NCI-H2227 treated with DMSO at 0.1 percent for 48 hours (cell line): ENCODE results near the gene VKORC1L1.
"Not testable (repeated sequence)": the region's sequence is repeated elsewhere in the genome, so short reads cannot be mapped to it uniquely, and the experiment has no call there.

Experiments
- DNase-seq: peaks from one replicate; lab custom pipeline; 2025; lab: John Stamatoyannopoulos, UW

Gene VKORC1L1

DNA sequence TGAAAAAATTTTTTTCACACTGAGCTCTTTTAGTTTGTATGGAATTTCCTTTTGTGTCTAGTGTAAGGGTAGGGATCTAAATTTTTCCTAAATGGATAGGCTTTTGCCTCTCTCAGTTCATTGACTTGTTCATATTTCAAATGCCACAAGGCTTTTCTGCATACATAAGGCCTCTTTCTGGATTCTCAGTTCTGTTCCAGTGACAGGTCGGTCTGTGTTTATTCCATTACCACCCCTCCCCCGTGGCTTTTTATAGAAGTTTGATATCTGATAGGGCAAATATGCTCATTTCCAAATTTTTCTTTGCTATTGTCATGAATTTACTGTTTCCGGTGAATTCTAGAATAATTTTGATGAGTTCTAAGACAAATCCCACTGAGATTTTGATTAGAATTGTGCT lies 12.7 kb downstream of the VKORC1L1 start:
- DNase-seq, result not testable (repeated sequence)

DNA sequence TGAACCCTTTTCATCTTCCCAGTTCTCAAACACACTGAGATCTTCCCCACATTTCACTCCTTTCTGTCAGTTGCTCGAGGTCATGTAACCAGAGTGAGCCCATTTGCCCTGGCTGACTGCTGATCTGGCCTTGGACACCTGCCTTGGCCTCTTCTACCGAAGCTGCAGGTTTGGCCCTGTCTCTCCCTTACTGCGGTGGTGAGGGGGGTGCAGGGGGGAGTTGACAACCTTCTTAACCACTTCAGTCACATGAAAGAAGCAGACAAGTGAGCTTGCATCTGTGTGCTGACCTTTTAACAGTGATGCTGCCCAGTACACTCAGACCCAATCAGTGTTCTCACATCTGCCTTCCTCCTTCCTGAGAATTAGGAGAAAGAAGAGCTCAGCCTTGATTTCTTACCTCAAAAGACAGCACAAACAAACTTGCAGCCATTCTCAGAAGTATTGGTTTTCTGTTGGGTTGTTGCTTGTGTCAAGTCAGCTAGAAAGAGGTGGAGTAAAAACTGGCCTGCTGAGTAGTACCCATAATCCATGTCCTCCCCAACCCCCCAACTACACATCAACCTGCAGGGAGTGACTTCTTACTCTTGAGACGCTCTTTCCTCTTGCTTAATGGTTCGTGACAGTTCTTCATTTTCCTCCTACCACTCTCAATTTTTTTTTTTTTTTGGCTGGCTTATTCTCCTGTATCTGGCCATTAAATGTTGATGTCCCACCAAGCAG lies 15.7 kb downstream of the VKORC1L1 start:
- not testable (repeated sequence) for DNase-seq

DNA sequence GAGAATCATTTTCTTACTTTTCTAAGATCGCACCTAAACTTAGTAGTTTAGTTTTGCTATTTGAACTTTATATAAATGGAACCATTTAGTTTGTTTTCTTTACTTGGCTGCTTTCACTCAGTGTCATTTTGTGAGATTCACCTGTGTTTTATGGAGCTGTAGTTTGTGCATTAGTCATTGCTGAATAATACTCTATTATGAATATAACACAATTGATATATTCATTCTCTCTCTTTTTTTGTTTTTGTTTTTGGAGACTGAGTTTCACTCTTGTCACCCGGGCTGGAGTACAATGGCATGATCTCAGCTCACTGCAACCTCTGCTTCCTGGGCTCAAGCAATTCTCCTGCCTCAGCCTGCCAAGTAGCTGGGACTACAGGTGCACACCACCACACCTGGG lies 16.8 kb downstream of the VKORC1L1 start:
- not testable (repeated sequence) for DNase-seq

DNA sequence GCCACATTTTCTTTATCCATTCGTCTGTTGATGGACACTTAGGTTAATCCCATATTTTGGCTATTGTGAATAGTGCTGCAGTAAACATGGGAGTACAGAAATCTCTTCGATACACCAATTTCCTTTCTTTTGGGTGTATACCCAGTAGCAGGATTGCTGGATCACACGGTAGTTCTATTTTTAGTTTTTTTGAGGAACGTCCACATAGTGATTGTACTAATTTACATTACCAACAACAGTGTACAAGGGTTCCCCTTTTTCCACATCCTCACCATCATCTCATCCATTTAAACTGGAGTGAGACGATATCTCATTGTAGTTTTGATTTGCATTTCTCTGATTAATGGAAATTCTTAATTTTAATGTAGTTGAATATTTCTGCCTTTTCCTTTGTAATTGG lies 19.3 kb downstream of the VKORC1L1 start:
- no peak for DNase-seq

DNA sequence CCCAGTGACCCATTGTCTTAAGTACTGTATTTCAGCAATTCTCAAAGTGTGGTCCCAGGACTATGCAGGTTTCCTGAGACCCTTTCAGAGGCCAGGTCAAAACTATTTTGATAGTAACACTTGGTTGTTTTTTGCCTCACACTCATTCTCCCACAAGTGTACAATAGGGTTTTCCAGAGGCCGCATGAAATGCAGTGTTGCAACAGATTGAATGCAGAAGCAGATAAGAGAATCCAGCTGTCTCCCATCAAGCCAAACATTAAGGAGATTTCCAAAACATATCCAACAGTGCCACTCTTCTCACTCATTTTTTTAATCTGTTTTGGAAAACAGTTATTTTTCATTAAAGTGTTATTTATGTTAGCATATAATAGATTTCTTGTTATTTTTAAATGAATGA lies 20.0 kb downstream of the VKORC1L1 start:
- DNase-seq, result no peak

DNA sequence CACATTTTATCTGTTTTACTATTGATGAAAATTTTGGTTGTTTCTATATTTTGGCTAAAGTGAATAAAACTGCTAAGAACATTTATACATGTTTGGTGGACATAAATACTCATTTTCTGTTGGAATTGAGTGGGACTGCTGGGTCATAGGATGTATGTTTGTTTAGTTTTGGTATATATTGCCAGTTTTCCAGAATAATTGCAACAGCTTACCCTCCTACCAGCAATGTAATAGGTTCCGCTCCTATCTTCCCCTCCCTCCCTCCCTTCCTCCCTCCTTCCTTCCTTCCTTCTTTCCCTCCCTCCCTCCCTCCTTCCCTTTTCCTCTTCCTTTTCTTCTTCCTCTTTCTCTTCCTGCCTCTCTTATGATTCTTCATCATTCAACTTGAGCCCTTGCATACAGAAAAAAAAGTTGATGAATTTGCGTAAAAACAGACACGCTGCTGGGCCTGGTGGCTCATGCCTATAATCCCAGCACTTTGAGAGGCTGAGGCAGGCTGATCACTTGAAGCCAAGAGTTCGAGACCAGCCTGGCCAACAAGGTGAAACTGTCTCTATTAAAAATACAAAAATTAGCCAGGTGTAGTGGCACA lies 23.5 kb downstream of the VKORC1L1 start:
- DNase-seq, result no peak

DNA sequence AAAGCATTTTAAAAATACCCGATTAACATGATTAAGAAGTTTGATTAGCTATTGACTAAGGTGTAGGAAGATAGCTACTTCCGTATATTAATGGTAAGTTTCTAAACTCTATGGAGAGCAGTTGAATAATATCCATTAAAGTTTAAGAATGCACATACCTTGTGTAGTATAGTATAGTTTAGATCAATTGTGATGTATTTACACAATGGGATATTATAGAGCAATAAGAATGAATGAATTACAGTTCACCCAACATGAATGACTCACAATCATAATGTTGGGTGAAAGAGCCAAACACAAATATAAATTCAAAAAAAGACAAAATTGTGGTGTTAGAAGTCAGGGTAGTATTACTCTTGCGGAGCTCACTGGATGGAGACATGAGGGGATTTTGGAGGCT lies 24.4 kb downstream of the VKORC1L1 start:
- not testable (repeated sequence) for DNase-seq

DNA sequence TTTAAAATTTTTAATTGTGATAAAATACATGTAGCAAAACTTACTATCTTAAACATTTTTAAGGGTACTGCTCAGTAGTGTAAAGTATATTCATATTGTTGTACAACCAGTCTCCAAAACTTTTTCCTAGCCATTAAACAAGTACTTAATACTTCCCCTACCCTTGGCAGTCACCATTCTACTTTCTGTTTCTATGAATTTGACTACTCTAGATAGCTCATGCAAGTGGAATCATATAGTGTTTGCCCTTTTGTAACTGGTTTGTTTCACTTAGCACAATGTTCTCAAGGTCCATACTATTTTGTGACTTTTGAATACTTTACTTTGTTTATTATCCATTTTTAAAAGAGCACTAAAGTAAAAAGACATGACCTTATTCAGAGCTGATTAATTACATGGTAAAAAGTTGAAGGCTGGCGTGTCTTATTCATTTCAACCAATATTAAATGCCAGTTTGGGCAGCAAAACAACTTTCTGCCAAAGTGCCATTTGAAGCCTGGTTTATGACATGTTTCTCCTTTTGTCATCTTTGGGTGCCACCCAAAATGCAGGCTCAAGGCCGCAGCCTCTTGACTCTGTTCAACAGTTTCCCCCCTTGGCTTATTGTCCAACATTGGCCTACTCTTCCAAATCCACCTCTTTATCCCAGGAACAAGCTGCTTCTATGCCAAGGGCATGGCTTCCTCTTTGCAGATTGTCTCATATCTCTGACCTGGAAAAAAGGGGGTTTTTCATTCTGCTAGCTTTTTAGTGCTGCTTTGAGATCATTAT lies 26.0 kb downstream of the VKORC1L1 start:
- not testable (repeated sequence) for DNase-seq

DNA sequence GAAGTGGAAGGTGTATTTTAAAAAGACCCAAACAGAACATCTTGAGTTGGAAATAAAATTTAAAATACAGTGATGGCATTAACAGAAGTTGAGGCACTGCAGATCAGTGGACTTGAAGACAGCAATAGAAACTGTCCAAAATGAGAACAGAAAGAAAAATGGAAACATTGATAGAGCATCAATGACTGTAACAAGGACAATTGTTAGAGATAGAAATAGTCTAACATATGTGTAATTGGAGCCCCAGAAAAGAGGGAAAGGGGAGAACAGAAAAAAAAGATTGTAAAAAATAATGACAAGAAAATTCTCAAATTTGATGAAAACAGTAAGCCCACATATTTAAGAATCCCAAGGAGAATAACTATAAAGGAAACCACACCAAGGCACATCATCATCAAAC lies 29.4 kb downstream of the VKORC1L1 start:
- DNase-seq, result no peak

DNA sequence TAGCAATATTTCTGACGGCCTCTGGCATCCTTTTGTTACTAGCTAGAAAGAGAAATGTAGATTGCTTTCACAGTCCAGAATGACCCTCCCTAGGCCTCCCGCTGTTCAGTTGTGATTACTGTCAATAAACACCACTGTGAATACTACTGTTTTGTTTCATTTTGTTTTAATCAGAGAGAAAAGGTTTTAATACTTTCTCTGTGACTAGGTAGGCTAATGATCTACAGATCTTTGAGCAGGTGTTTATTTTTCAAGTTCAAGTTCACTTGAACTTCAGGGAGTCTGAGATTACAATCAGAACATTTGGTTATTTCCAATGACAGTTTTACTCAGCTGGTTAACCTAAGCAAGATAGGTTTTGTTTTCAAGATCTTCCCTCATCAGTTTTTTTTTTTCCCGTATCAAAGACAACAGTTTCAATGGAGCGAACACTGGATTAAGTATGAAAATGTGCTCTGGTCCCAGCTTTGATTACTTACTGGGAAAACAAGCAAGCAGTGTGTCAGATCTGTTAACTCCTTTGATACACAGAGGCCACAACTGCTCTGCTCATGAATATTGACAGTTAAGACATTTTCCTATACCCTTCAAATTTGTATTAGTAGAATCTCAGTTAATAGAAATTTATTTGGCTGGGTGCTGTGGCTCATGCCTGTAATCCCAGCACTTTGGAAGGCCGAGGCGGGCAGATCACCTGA lies 34.8 kb downstream of the VKORC1L1 start:
- no peak for DNase-seq

DNA sequence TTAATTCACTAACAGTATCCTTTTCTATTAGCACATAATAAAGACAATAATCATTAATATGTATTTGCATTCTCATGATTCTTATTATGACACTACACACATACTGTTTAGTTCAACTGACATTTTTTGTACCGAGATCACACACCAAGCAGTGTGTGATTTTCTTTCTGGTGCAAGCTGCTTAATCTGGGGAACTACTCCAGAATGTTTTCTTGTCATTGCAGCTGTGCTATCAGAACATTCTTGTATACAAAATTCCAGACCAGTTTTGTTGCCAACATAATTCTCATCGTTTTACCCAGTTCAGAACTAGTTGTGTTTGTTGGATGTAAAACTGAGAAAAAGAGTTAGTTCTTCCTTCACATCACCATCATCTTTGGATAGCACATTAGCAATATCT lies 37.4 kb downstream of the VKORC1L1 start:
- DNase-seq, result no peak

DNA sequence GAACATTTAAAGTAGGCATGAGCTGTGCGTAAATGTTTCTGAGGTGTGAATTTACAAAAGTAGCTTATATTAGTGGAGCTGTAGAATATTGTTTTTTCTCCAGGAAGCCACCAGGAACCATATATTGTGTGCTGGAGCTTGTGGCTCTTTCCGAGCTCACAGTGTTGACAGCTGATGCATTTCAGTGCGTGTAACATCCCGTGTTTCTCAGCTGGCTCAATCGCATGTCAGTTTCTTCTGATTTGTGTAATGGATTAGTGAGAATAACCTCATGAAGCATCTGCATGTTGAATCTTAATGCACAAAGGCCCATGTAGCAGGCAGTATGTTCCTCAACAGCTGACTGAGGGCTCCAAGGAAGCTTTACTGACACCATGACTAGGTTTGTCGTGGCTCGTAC lies 39.4 kb downstream of the VKORC1L1 start:
- no peak for DNase-seq

DNA sequence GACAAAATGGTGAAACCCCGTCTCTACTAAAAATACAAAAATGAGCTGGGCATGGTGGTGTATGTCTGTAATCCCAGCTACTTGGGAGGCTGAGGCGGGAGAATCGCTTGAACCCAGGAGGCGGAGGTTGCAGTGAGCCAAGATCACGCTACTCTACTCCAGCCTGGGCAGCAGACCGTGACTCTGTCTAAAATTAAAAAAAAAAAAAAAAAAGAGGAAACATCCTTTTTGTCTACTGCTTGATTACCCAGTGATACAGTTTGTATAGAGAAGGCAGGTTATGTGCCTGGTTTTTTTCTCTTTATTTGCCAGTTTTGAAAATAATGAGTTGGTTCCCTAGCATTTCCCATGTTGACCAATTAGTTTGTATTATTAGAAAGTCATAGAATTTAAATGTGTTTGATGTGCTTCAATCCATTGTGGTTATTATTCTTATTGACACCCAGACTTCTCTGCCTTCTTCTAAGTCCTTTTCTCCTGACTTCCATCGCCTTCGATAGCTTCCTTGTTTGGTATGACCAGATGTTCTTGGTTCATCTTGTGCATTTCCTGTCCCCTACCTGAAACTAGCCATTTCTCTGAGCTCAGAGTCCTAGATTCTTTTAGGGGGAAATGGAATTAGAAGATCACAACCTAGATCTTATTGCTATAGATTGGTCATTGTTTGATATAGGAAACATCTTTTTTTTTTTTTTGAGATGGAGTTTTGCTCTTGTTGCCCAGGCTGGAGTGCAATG lies 43.2 kb downstream of the VKORC1L1 start:
- DNase-seq, result no peak

DNA sequence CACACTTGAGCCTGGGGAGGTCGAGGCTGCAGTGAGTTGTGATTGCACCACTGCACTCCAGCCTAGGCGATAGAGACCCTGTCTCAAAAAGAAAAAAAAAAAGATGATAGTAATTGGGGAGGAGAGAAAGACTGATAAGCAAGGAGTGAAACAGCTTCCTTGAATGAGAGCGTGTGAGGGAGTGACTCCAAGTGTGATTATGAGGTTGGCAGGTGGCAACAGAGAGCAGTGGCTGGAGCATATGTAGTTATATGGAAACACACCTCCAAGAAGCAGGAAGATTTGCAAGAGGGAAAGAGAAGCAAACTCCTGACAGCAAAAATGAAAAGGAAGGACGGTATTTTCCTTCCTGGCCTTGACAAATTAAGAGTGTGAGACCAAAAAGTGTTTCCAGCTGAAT lies 50.4 kb downstream of the VKORC1L1 start:
- DNase-seq, result no peak

DNA sequence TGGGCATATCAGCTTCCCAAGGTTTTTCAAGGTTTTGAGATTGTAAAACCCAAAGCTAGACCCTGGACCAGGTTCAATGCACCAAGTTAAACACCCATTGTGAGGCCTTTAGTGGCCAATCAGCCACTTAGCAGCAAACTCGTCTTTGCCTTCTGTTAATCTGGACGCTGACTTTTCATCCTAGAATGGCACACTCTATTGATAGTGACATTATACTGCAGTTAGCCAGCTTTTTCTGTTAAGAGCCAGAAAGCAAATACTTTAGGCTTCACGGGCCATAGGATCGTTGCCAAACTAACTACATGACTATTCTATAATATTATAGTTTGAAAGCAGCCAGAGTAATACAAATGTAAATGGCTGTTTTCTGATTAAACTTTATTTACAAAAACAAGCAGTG lies 51.3 kb downstream of the VKORC1L1 start:
- DNase-seq, result no peak

DNA sequence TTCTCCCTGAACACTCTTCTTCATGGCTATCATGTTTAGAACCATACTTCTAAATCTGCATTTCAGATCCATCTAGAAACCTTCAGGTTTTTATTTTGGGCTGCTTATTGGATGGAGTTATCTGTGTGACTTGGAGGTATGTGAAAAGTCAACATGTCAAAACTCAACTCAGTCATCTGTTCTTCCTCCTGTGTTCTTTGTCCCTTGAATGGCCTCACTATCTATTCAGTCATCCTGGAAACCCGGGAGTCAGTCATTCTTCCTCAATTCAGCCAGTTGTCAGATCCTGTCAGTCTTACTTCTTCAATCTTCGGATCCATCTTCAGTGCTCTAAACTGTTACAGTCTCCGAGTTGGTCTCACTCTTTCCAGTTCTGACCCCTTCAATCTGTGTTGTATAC lies 52.2 kb downstream of the VKORC1L1 start:
- no peak for DNase-seq

DNA sequence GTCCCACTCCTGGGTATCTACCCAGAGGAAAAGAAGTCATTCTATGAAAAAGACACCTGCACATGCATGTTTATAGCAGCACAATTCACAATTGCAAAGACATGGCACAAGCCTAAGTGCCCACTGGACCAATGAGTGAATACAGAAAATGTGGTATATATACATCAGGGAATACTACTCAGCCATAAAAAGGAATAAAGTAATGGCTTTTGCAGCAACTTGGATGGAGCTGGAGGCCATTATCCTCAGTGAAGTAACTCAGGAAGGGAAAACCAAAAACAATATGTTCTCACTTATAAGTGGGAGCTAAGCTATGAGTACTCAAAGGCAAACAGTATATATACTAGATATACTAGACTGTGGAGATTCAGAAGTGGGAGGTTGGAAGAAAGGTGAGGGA lies 53.7 kb downstream of the VKORC1L1 start:
- no peak for DNase-seq

DNA sequence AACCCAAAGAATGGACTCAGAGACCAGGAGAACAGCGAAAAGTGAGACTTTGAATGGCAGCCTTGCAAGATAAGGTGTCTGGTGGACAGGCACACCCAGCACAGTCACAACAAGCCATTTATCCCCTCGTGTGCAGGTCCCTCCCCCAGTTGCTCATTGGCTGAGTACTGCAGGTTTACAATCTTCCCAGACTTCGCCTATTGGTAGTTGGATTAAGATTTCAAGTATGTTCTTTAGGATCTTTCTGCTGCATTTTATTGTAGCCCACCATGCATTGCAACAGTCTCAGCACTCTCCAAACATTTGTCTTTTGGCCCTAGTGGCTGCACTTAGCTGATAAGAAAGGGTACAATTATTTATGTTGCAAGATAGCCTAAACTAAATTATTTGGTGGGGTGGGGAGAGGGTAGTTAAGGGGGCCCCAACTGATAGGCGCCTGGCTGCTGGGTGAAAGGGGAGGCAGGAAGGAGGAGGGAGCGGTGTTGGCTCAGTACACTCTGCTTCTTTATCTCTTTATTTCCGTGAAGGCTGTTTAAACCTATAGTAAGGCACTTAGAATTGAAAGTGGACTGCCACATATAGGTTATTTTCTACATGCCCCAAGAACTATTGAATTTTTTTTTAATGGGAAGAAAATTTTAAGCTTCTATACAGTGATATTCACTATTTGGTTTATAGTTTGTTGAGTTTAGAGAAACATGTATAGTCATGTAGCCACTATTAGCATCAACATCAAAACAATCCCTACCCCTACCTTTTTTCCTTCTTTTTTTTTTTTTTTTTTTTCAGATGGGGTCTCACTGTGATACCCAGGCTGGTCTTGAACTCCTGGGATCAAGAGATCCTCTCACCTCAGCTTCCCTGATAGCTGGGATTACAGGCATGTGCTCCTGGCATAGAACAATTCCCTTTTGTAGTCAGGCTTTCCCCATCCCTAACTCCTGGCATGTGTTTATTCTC lies 54.9 kb downstream of the VKORC1L1 start:
- DNase-seq, result no peak

DNA sequence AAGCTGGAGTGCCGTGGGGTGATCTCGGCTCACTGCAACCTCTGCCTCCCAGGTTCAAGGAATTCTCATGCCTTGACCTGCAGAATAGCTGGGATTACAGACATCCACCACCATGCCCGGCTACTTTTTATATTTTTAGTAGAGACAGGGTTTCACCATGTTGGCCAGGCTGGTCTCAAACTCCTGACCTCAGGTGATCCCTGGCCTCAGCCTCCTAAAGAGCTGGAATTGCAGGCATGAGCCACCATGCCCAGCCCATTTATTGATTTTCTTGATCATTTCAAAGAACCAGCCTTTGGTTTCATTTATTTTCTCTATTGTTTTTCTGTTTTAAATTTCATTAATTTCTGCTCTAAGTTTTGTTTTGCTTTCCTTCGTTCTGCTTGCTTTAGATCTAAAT lies 58.8 kb downstream of the VKORC1L1 start:
- DNase-seq, result no peak

DNA sequence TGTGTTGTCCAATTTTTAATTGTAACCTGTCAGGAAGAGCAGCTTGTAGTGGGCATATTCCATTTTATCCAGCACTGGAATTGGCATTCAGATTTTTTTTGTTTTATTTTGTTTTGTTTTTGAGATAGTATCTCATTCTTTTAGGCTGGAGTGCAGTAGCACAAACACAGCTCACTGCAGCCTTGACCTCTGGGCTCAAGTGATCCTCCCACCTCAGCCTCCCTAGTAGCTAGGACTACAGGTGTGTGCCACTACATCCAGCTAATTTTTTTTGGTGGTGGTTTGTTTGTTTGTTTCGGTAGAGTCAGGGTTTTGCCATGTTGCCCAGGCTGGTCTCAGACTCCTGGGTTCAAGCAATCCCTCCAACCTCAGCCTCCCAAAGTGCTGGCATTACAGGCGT lies 64.4 kb downstream of the VKORC1L1 start:
- no peak for DNase-seq
